ENCODE data around the gene LCN10.
A peak's percentile ranks its signal among the peaks of the same experiment; 100 is the strongest.
"Not testable (repeated sequence)": the region's sequence is repeated elsewhere in the genome, so short reads cannot be mapped to it uniquely, and the experiment has no call there.

Gene LCN10

GRCh38 chr9:136771907-136772415 is 29.2 kb upstream of the LCN10 start:
- DNase-seq: no peak

GRCh38 chr9:136769710-136770191 is 27.0 kb upstream of the LCN10 start:
- no peak for DNase-seq

- peak; percentile 81 for DNase-seq
These were observed 23.8 kb upstream of the LCN10 start for GRCh38 chr9:136766410-136767120.

- not testable (repeated sequence) for DNase-seq
These were observed 23.1 kb upstream of the LCN10 start for GRCh38 chr9:136765745-136766409.

- no peak for DNase-seq
These were observed 22.3 kb upstream of the LCN10 start for GRCh38 chr9:136765041-136765440.

GRCh38 chr9:136764301-136764891 is 21.7 kb upstream of the LCN10 start, which contains the start of gene LCN15:
Gene LCN15 (minus strand): TSS chr9:136764518. CDS start chr9:136764488, 30 bp downstream.
- DNase-seq: peak; percentile 62

GRCh38 chr9:136763649-136764035 is 20.9 kb upstream of the LCN10 start:
- no peak for DNase-seq

- peak; percentile 40 for DNase-seq
These were observed 20.3 kb upstream of the LCN10 start for GRCh38 chr9:136762915-136763648.

- no peak for DNase-seq
These were observed 19.5 kb upstream of the LCN10 start for GRCh38 chr9:136762221-136762691.

- no peak for DNase-seq
These were observed 18.8 kb upstream of the LCN10 start for GRCh38 chr9:136761545-136761981.

- DNase-seq: not testable (repeated sequence)
These were observed 18.2 kb upstream of the LCN10 start for GRCh38 chr9:136760834-136761544.

GRCh38 chr9:136760424-136760823 is 17.7 kb upstream of the LCN10 start:
- no peak for DNase-seq

GRCh38 chr9:136759436-136760325 is 16.9 kb upstream of the LCN10 start:
- no peak for DNase-seq

- no peak for DNase-seq
These were observed 16.3 kb upstream of the LCN10 start for GRCh38 chr9:136759001-136759400.

GRCh38 chr9:136757751-136758140 is 15.0 kb upstream of the LCN10 start:
- DNase-seq: no peak

- no peak for DNase-seq
These were observed 14.6 kb upstream of the LCN10 start for GRCh38 chr9:136757328-136757727.

GRCh38 chr9:136756836-136757235 is 14.1 kb upstream of the LCN10 start:
- no peak for DNase-seq

GRCh38 chr9:136756134-136756438 is 13.3 kb upstream of the LCN10 start:
- no peak for DNase-seq

GRCh38 chr9:136755302-136756133 is 12.8 kb upstream of the LCN10 start:
- not testable (repeated sequence) for DNase-seq

- DNase-seq: peak; percentile 23
These were observed 12.0 kb upstream of the LCN10 start for GRCh38 chr9:136754626-136755301.

Data from NCI-H2029 (cell line).